Measurements from ENCODE around the gene MIER2.

The MIER2 gene

GRCh38 chr19:330503-330902 lies 14.1 kb downstream of the MIER2 start:
- no peak for DNase-seq (ENCODE audit: low spot score)

GRCh38 chr19:329876-330275 lies 14.7 kb downstream of the MIER2 start:
- DNase-seq (ENCODE audit: low spot score): no peak

- DNase-seq (ENCODE audit: low spot score): no peak
These were observed 16.5 kb downstream of the MIER2 start for GRCh38 chr19:328025-328505.

DNA sequence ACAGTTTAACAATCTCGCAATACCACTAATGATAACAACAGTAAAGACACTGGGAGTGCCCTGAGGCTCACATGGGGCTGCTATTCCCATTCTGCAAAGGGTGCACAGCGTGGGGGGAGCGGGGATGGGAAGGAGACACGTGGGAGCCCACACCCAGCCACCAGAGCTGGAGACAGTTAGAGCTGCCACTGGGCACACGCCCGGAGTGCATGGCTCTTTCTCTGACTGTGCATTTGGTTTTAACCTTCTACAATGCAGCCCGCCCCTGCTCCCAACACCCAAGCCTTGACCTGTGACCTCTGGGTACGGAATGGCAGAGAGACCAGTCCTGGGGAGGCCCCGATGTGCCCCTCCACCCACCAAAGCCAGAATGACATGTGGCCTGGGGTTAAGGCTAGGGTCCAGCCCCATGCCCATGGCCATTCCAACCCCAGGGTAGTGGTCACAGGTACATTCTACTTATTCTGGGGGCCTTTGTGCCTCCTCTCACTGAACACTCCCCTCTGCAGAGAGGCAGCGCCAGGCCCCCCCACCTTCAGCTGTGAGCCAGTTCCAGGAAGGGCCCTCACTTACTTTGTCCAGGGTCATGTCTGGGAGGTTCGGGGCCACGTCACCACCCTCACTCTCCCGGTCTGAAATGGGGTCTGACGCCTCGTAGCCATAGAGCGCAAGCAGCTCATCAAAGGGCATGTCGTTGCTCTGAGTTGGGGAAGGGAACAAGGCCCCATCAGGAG lies 17.1 kb downstream of the MIER2 start:
- no peak for DNase-seq (ENCODE audit: low spot score)

- no peak for DNase-seq (ENCODE audit: low spot score)
These were observed 17.7 kb downstream of the MIER2 start for GRCh38 chr19:326871-327270.

DNA sequence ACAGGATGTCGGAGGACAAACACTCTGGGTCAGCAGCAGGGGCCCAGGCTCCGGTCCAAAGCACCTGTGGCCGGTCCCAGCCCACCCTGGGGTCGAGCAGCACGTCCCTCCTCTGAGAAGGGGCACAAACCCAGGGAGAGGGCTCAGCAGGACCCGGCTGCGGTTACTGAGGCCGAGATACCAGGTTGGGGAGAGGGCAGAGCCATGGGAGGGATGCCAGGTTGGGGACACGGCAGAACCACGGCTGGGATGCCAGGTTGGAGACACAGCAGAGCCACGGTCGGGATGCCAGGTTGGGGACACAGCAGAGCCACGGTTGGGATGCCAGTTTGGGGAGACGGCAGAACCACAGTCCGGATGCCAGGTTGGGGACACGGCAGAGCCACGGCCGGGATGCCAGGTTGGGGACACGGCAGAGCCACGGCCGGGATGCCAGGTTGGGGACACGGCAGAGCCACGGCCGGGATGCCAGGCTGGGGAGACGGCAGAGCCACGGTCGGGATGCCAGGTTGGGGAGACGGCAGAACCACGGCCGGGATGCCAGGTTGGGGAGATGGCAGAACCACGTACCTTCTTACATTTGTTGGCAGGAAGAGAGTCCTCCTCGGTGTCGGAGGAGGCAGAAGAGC lies 18.5 kb downstream of the MIER2 start:
- DNase-seq (ENCODE audit: low spot score): no peak

DNA sequence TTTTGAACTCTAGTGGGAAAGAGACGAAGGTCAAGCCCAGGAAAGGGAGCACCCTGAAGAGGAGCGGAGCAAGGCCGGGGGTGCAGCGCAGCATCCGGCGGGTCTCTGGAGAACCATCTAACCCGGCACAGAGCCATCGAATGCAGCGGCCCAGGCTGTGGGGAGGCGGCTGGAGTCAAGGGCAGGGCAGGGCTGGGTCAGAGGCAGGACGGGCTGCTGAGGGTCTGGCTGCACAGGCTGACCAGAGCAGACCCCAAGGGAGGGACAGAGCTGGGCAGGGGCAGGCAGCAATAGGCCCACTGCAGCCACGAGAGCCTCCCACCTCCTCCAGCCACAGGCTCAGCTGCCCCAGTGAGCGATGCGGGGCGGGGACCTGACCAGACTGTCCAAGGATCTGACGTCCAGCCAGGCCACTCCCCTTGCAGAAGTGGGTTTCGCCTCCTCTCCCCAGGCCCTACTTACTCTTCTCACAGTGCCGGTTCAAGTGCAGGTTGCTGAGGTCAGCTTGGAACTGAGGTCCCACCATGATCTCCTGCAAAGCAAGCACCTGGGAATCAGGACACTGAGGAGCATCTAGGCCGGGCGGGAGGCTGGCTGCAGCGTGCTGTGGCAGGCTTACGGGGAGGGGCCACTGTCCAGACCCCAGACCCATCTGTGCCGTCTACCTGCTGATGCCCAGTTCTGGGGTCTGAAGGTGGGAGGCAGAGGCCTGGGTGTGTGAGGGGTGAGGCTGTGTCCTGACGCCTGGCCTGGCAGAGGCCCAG lies 19.2 kb downstream of the MIER2 start:
- no peak for DNase-seq (ENCODE audit: low spot score)

GRCh38 chr19:324716-325115 lies 19.9 kb downstream of the MIER2 start:
- DNase-seq (ENCODE audit: low spot score): no peak

DNA sequence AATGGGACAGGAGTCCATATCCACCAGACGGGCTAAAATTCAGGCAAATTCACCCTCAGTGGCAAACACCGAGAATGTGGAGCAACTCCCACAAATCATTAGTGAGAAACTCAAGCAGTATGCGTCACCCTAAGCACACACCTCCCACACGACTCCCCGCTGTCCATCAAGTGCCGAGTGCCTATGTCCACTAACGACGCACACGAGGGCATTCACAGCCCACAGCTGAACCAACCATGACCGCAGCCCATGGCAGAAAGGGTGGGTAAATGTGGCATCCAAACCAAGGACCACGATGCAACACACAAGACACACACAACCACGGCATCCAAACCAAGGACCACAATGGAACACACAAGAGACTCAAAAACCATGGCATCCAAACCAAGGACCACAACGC lies 22.0 kb downstream of the MIER2 start:
- no peak for DNase-seq (ENCODE audit: low spot score)

DNA sequence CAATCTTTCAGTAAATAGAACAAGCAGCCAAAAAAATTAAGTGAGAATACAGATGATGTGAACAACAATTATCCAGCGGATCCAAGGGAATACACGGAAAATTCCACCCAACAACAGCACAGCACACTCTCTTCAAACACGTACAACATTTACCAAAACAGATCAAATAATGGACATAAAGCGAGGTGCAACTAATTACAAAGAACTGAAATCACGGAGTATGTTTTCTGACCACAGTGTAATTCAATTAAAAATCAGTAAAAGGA lies 26.2 kb downstream of the MIER2 start:
- no peak for DNase-seq (ENCODE audit: low spot score)

GRCh38 chr19:317710-318508 lies 26.7 kb downstream of the MIER2 start:
- DNase-seq (ENCODE audit: low spot score): no peak

- no peak for DNase-seq (ENCODE audit: low spot score)
These were observed 28.8 kb downstream of the MIER2 start for GRCh38 chr19:315811-316210.

DNA sequence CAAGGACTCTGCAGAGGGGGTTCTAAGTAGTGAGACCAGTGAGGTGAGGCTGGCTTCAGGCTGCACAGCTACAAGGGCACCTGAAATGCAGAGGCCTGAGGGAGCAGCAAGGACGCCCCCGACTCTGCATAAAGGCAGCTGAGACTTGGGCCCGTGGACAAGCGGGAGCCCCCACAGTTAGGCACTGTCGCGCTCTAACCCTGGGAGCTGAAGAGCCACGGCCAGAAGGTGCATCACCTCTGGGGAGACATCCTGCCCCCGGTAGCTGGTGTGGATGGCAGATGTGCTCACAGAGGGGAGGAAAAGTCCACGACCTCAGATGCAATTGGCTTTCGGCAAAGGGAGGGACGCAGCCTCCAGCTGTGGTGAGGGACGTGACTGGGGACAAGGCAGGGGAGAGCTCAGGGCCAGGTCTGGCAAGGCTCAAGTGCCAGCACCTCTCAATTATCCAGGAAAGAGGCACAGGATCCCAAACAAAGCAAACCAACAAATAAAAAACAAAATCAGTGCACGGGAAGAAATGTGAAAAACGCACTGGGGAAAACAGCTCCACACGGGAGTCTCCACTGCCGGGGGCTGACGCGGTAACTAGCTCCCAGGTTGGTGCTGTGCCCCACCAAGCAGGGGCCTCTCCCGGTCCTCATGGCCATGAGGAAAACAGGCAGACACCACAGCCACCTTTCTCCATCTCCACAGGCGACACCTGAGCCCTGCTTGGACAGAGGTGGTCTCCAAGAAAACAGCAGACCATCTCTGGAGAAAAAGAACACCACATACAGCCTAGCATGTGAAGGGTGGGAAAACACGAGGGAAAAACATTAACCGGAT lies 30.4 kb downstream of the MIER2 start:
- no peak for DNase-seq (ENCODE audit: low spot score)

- DNase-seq (ENCODE audit: low spot score): no peak
These were observed 31.2 kb downstream of the MIER2 start for GRCh38 chr19:313169-313987.

GRCh38 chr19:311813-312261 lies 32.8 kb downstream of the MIER2 start:
- no peak for DNase-seq (ENCODE audit: low spot score)

DNA sequence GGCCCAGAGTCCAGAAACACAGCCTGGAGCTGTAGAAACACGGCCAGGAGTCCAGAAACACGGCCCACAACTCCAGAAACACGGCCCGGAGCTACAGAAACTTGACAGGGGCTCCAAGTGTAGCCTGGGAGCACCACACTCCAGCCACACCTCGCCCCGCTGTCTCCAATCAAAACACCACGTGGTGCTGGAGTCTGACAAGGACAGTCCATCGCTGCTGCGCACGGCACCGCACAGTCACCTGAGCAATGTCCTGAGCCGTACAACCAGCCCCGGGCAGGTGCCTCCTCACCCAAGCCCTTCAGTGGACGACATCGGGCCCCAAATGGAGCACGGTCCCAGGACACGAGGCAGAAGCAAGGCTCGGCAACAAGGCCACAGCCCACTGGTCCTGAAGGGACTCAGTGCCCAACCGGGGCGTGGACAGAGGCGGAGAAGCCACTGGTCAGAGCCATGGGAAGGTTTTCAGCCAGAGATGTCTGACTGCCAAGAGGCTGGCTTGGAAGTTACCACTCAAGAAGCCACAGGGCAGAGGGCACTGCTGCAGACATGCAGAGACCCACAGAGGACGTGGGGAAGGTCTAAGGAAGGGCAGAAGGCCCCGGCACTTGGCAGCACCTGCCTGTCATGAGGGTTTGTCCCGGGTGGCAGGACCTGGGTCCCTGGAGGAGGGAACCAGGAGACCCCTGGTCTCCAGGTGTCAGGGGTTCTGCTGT lies 33.7 kb downstream of the MIER2 start:
- DNase-seq (ENCODE audit: low spot score): no peak

DNA sequence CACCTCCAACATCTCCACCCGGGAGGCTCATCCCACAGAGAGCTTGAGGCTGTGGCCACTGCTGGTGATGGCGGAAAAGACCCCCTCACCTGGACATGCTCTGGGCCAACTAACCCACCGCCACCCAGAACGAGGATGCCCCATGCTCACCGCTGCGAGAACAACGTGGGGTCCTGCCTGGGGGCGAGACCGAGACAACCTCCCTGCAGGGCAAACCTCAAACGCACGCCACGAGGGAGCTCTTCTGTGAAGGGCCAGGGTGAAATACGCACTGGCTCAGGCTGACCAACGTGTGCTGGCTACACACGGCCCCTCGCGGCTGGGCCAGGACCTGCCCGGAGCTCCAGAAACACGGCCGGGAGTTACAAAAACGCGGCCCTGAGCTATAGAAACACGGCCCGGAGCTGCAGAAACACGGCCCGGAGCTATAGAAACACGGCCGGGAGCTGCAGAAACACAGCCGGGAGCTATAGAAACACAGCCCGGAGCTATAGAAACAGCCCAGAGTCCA lies 34.4 kb downstream of the MIER2 start:
- no peak for DNase-seq (ENCODE audit: low spot score)

- DNase-seq (ENCODE audit: low spot score): no peak
These were observed 35.4 kb downstream of the MIER2 start for GRCh38 chr19:309206-309565.

- DNase-seq (ENCODE audit: low spot score): no peak
These were observed 36.0 kb downstream of the MIER2 start for GRCh38 chr19:308471-309205.
